Measurements from ENCODE around the gene WDR81.

DNA sequence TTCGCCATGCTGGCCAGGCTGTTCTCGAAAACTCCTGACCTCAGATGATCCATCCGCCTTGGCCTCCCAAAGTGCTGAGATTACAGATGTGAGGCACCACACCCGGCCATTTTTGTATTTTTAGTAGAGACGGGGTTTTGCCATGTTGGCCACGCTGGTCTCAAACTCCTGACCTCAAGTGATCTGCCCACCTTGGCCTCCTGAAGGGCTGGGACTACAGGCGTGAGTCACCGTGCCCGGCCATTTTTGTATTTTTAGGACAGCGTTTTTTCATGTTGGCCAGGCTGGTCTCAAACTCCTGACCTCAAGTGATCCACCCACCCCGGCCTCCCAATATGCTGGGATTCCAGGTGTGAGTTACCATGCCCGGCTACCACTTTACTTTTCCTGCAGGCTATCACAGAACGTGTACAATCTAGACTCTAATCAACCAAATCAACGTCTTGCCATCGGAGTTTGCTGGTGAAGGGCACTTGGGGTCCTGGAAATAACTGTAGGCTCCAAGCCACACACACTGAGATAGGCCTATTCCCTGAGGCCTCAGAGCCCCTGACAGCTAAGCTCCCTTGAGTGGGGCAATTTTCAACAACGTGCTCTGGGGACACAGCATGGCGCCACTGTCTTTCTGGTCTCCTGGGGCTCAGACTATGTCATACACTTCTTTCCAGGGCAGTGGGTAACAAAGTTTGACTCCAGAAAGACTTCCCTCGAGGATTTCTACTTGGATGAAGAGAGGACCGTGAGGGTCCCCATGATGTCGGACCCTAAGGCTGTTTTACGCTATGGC lies 50.1 kb downstream of the WDR81 start:
- no peak for TF ChIP-seq EZH2phosphoT487 (IDR thresholded peaks at IDR 0.05; ENCODE audit: borderline replicate concordance, low read depth, low read length)
- TF ChIP-seq CTCF (conservative IDR thresholded peaks at IDR 0.05; ENCODE audit: low read length): no peak

All from OCI-LY7 (cell line).